RWPE1 (cell line): Measurements from ENCODE around the gene NET1.

Experiments
- CTCF ChIA-PET: fragments of 350-600 bp; sonication (Branson Sonifier 250); formaldehyde crosslinking; extraction: SDS; loops from one replicate; lab custom pipeline; 2021; lab: Yijun Ruan, JAX
- POLR2A ChIA-PET: fragments of 400-600 bp; formaldehyde crosslinking; extraction: SDS; loops from one replicate; lab custom pipeline; 2020; ENCODE audit warnings: antibody characterized with exemption; ENCODE audit not compliant: low non-redundant PET; lab: Yijun Ruan, JAX
- DNase-seq: peaks from one replicate; pipeline ENCODE4 v3.0.0; 2012; ENCODE audit warnings: low spot score
- H3K27ac ChIP-seq: fragments of 450-650 bp; 2 replicates; pipeline ENCODE4 v1.5.1; 2017
- CTCF ChIP-seq: fragments of 450-650 bp; conservative IDR thresholded peaks from 2 replicates; pipeline ENCODE4 v1.5.1; 2017; ENCODE audit warnings: low read depth, mild to moderate bottlenecking

Gene NET1

GRCh38 chr10:5493691-5494090 is 81.3 kb downstream of the NET1 start:
- CTCF ChIA-PET = no interaction called here
- peak overlapping the region; percentile 8; the same call in 1 of the 2 replicates for H3K27ac ChIP-seq
- no peak for DNase-seq
- no peak for TF ChIP-seq CTCF
- POLR2A ChIA-PET = no interaction called here

- no peak for TF ChIP-seq CTCF
- H3K27ac ChIP-seq = no peak overlapping the region
- CTCF ChIA-PET = no interaction called here
Measured at GRCh38 chr10:5494611-5495010, 82.3 kb downstream of the NET1 start.

GRCh38 chr10:5496261-5497250 is 84.2 kb downstream of the NET1 start:
- CTCF ChIA-PET = interaction anchor here (0.7 to 1.3 kb wide), 2 partner anchors 54 to 1339 kb away, joined by 4 to 5 read pairs; no protein-coding TSS in a partner anchor
- peak overlapping the region; percentile 28 for H3K27ac ChIP-seq

More at GRCh38 chr10:5494611-5495010, 82.3 kb downstream of the NET1 start:
- no peak for DNase-seq
- POLR2A ChIA-PET = no interaction called here

GRCh38 chr10:5497289-5497688 is 84.9 kb downstream of the NET1 start:
- H3K27ac ChIP-seq = no peak overlapping the region
- DNase-seq = no peak
- ChIA-PET POLR2A (no interaction called here), CTCF (no interaction called here)
- TF ChIP-seq CTCF = no peak

More at GRCh38 chr10:5496261-5497250, 84.2 kb downstream of the NET1 start:
- TF ChIP-seq CTCF = no peak
- POLR2A ChIA-PET = interaction anchor here (0.5 kb wide), 1 partner anchor 22 kb away, joined by 4 read pairs; no protein-coding TSS in a partner anchor
- no peak for DNase-seq

GRCh38 chr10:5497948-5498730 is 85.8 kb downstream of the NET1 start:
- no peak overlapping the region for H3K27ac ChIP-seq
- TF ChIP-seq CTCF = no peak
- ChIA-PET CTCF (interaction anchor here (0.6 kb wide), 1 partner anchor 125 kb away, joined by 3 read pairs; no protein-coding TSS in a partner anchor), POLR2A (no interaction called here)
- no peak for DNase-seq

- CTCF ChIA-PET = interaction anchor here (1.3 to 1.7 kb wide), 2 partner anchors 10 to 124 kb away, joined by 3 to 7 read pairs; no protein-coding TSS in a partner anchor
- POLR2A ChIA-PET = no interaction called here
- TF ChIP-seq CTCF = no peak
- H3K27ac ChIP-seq = no peak overlapping the region; the same call in 1 of the 2 replicates
- DNase-seq = no peak
Measured at GRCh38 chr10:5498791-5499492, 86.6 kb downstream of the NET1 start.
